ENCODE measurements around the gene SCAMP1.
A peak's percentile ranks its signal among the peaks of the same experiment; 100 is the strongest.
"Not testable (repeated sequence)": the region's sequence is repeated elsewhere in the genome, so short reads cannot be mapped to it uniquely, and the experiment has no call there.

The SCAMP1 gene

DNA sequence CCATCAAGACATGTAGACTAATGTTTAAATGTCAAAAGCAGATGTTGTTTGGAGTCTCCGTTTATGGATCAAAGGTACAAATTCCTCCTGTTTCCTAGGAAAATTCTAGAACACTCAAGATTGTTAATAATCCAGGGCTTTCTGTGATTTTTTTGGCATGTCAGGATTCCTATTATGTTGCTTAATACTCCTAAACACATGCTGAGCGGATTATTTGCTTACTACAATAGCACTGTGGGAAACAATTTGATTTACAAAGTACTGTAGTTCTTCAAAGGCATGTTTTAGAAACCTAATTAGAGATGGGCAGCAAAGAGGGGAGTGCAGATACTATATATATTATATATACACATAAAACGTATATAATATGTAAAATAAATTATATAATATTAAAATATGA, 19.0 kb upstream of the SCAMP1 start:
- Mint-ChIP-seq H3K4me1 (no peaks in the 10 kb centered on the region), H3K9me3 (peaks cover 9% of the 10 kb centered on the region), H3K4me3 (no peak overlapping the region), H3K27ac (no peak overlapping the region), H3K27me3 (no peaks in the 10 kb centered on the region), H3K36me3 (peaks cover 9% of the 10 kb centered on the region)
- DNase-seq (ENCODE audit: low spot score in 2 of 2) (no peak), ATAC-seq (ENCODE audit: low read depth) (no peak)

DNA sequence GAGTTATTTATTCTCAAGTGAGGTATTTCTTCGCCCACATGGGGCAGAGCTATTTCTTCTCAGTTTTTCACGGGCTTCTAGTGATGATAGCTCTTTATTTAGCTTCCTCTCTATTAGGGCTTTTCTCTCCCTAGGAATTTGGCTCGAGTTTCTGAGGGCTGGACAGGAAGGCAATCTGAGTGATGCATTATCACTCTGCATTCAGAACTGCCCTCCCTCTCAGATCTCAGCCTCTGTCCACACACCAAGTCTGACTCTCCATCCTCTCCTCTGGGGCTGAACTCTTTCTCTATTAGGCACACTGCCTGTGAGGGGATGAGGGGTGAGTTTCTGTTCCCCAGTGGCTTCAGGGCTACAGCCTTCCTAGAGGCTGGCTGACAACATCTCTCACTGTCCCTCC, 14.9 kb upstream of the SCAMP1 start:
- ATAC-seq (ENCODE audit: low read depth) (no peak), DNase-seq (ENCODE audit: low spot score in 2 of 2) (no peak)
- Mint-ChIP-seq H3K27me3 (peaks cover 5% of the 10 kb centered on the region), H3K27ac (no peak overlapping the region), H3K4me1 (no peaks in the 10 kb centered on the region), H3K36me3 (no peaks in the 10 kb centered on the region), H3K9me3 (no peaks in the 10 kb centered on the region), H3K4me3 (no peak overlapping the region)

- DNase-seq (ENCODE audit: low spot score in 2 of 2) (no peak), ATAC-seq (ENCODE audit: low read depth) (no peak)
- Mint-ChIP-seq H3K9me3 (no peaks in the 10 kb centered on the region), H3K36me3 (no peaks in the 10 kb centered on the region), H3K4me3 (no peak overlapping the region), H3K4me1 (peaks cover 4% of the 10 kb centered on the region), H3K27ac (no peak overlapping the region), H3K27me3 (no peaks in the 10 kb centered on the region)
These were observed 6.9 kb upstream of the SCAMP1 start for GRCh38 chr5:78353520-78353919.

DNA sequence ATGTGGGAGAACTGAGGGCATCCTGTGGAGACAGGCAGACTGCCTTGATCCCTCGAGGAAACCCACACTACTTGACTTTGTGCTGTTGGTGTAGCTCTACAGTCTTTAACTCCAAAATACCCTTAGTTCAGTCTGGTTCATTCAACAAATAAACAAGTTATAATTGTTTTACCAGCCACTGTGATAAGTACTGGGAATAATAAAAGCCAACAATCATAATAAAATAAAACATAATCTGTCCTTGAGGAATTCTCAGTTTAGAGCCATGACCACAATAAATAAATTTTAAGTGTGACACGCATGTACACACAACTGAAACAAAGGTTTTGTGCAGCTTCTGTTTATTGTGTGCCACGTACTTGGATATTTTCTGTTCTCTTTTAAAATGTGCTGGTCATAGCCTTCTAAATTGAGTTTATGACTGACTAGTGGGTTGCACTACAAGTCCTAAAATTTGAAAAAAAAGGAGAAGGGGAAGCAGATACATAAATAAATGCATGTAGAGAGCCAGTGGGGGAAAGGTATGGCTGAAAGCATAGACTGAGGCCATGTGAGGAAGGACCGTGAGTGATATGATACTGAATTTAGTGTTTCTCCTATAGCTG, 6.2 kb upstream of the SCAMP1 start:
- no peak overlapping the region for H3K27ac Mint-ChIP-seq
- ATAC-seq (ENCODE audit: low read depth) (no peak), DNase-seq (ENCODE audit: low spot score in 2 of 2) (no peak)
- no peaks in the 10 kb centered on the region for H3K9me3 Mint-ChIP-seq
- H3K36me3 Mint-ChIP-seq = no peaks in the 10 kb centered on the region
- H3K27me3 Mint-ChIP-seq = no peaks in the 10 kb centered on the region
- no peak overlapping the region for H3K4me3 Mint-ChIP-seq
- H3K4me1 Mint-ChIP-seq = peaks cover 8% of the 10 kb centered on the region

GRCh38 chr5:78355561-78355960, 4.9 kb upstream of the SCAMP1 start:
- H3K36me3 Mint-ChIP-seq = no peaks in the 10 kb centered on the region
- no peak overlapping the region for H3K4me3 Mint-ChIP-seq
- peaks cover 13% of the 10 kb centered on the region for H3K4me1 Mint-ChIP-seq
- H3K27ac Mint-ChIP-seq = peak overlapping the region; percentile 32
- no peaks in the 10 kb centered on the region for H3K9me3 Mint-ChIP-seq
- ATAC-seq (ENCODE audit: low read depth) = no peak
- H3K27me3 Mint-ChIP-seq = no peaks in the 10 kb centered on the region
- DNase-seq (ENCODE audit: low spot score in 2 of 2) = no peak

GRCh38 chr5:78359455-78359830, 974 bp upstream of the SCAMP1 start:
- H3K27ac Mint-ChIP-seq = peak overlapping the region; percentile 95

DNA sequence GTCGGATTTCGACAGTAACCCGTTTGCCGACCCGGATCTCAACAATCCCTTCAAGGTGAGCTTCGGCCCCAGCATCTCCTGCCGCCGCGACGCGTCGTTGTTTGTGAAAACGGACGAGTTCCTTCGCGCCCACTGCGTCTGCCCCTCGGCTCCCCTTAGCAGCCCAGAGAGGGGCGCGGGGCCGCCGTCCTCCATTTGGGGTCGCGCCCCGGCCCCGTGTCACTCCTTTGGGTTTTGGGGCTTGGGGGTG, 182 bp downstream of the SCAMP1 start:
- no peaks in the 10 kb centered on the region for H3K36me3 Mint-ChIP-seq
- peak overlapping the region; percentile 95 for H3K27ac Mint-ChIP-seq
- no peak for DNase-seq (ENCODE audit: low spot score in 2 of 2)
- peak; percentile 2 for ATAC-seq (ENCODE audit: low read depth)
- H3K27me3 Mint-ChIP-seq = no peaks in the 10 kb centered on the region
- H3K4me1 Mint-ChIP-seq = peaks cover 28% of the 10 kb centered on the region
- H3K4me3 Mint-ChIP-seq = peak overlapping the region; percentile 93
- no peaks in the 10 kb centered on the region for H3K9me3 Mint-ChIP-seq

More at GRCh38 chr5:78359455-78359830, 974 bp upstream of the SCAMP1 start:
- peaks cover 28% of the 10 kb centered on the region for H3K4me1 Mint-ChIP-seq
- peak overlapping the region; percentile 93 for H3K4me3 Mint-ChIP-seq
- not testable (repeated sequence) for H3K27me3 Mint-ChIP-seq; ATAC-seq (ENCODE audit: low read depth); DNase-seq (ENCODE audit: low spot score in 2 of 2); H3K36me3 Mint-ChIP-seq; H3K9me3 Mint-ChIP-seq

- Mint-ChIP-seq H3K27ac (peak overlapping the region; percentile 95), H3K27me3 (no peaks in the 10 kb centered on the region), H3K9me3 (no peaks in the 10 kb centered on the region), H3K4me1 (peaks cover 27% of the 10 kb centered on the region), H3K4me3 (peak overlapping the region; percentile 93), H3K36me3 (no peaks in the 10 kb centered on the region)
- ATAC-seq (ENCODE audit: low read depth) = peak; percentile 46
- peak; percentile 59 to 62 for DNase-seq (ENCODE audit: low spot score in 2 of 2)
These were observed 660 bp downstream of the SCAMP1 start for GRCh38 chr5:78360924-78361630.

- peaks cover 26% of the 10 kb centered on the region for H3K4me1 Mint-ChIP-seq
- DNase-seq (ENCODE audit: low spot score in 2 of 2) (no peak), ATAC-seq (ENCODE audit: low read depth) (no peak)
- H3K9me3 Mint-ChIP-seq = no peaks in the 10 kb centered on the region
- H3K27me3 Mint-ChIP-seq = no peaks in the 10 kb centered on the region
- no peaks in the 10 kb centered on the region for H3K36me3 Mint-ChIP-seq
- H3K4me3 Mint-ChIP-seq = peak overlapping the region; percentile 93
- peak overlapping the region; percentile 95 for H3K27ac Mint-ChIP-seq
These were observed 1.2 kb downstream of the SCAMP1 start for GRCh38 chr5:78361631-78361993.

- Mint-ChIP-seq H3K4me3 (peak overlapping the region; percentile 29), H3K4me1 (peaks cover 26% of the 10 kb centered on the region), H3K27ac (no peak overlapping the region), H3K27me3 (no peaks in the 10 kb centered on the region), H3K36me3 (no peaks in the 10 kb centered on the region), H3K9me3 (no peaks in the 10 kb centered on the region)
- no peak for ATAC-seq (ENCODE audit: low read depth)
- DNase-seq (ENCODE audit: low spot score in 2 of 2) = no peak
These were observed 1.8 kb downstream of the SCAMP1 start for GRCh38 chr5:78362220-78362619.

- Mint-ChIP-seq H3K36me3 (no peaks in the 10 kb centered on the region), H3K27me3 (no peaks in the 10 kb centered on the region), H3K4me3 (no peak overlapping the region), H3K4me1 (peaks cover 26% of the 10 kb centered on the region), H3K9me3 (no peaks in the 10 kb centered on the region), H3K27ac (no peak overlapping the region)
- DNase-seq (ENCODE audit: low spot score in 2 of 2) (no peak), ATAC-seq (ENCODE audit: low read depth) (no peak)
These were observed 3.6 kb downstream of the SCAMP1 start for GRCh38 chr5:78364005-78364404.

- Mint-ChIP-seq H3K9me3 (no peaks in the 10 kb centered on the region), H3K27me3 (no peaks in the 10 kb centered on the region), H3K4me1 (peaks cover 22% of the 10 kb centered on the region), H3K36me3 (peaks cover 2% of the 10 kb centered on the region), H3K27ac (no peak overlapping the region), H3K4me3 (no peak overlapping the region)
- ATAC-seq (ENCODE audit: low read depth) (peak; percentile 37), DNase-seq (ENCODE audit: low spot score in 2 of 2) (no peak)
These were observed 7.0 kb downstream of the SCAMP1 start for GRCh38 chr5:78367318-78367991.

GRCh38 chr5:78369680-78370079, 9.3 kb downstream of the SCAMP1 start:
- ATAC-seq (ENCODE audit: low read depth) = no peak
- Mint-ChIP-seq H3K4me3 (no peak overlapping the region), H3K27ac (no peak overlapping the region), H3K27me3 (no peaks in the 10 kb centered on the region), H3K9me3 (no peaks in the 10 kb centered on the region), H3K4me1 (peaks cover 20% of the 10 kb centered on the region), H3K36me3 (peaks cover 2% of the 10 kb centered on the region)
- no peak for DNase-seq (ENCODE audit: low spot score in 2 of 2)

GRCh38 chr5:78373231-78373630, 12.8 kb downstream of the SCAMP1 start:
- no peaks in the 10 kb centered on the region for H3K9me3 Mint-ChIP-seq
- peaks cover 16% of the 10 kb centered on the region for H3K4me1 Mint-ChIP-seq
- peaks cover 2% of the 10 kb centered on the region for H3K36me3 Mint-ChIP-seq
- no peak for DNase-seq (ENCODE audit: low spot score in 2 of 2)
- no peak for ATAC-seq (ENCODE audit: low read depth)
- H3K27me3 Mint-ChIP-seq = no peaks in the 10 kb centered on the region
- no peak overlapping the region for H3K27ac Mint-ChIP-seq
- H3K4me3 Mint-ChIP-seq = no peak overlapping the region

- Mint-ChIP-seq H3K4me1 (peaks cover 13% of the 10 kb centered on the region), H3K27ac (peak overlapping the region; percentile 45), H3K27me3 (no peaks in the 10 kb centered on the region), H3K36me3 (peaks cover 6% of the 10 kb centered on the region), H3K4me3 (no peak overlapping the region), H3K9me3 (no peaks in the 10 kb centered on the region)
- DNase-seq (ENCODE audit: low spot score in 2 of 2) (no peak), ATAC-seq (ENCODE audit: low read depth) (no peak)
These were observed 15.9 kb downstream of the SCAMP1 start for GRCh38 chr5:78376315-78376714.

Data from memory B cell (primary cell).